ENCODE measurements around the gene OTOGL.

- TF ChIP-seq EZH2 (optimal IDR thresholded peaks at IDR 0.05; ENCODE audit: low read depth, low read length) (no peak), CTCF (IDR thresholded peaks at IDR 0.05; ENCODE audit: low read length) (no peak)
These were observed 51.8 kb downstream of the OTOGL start for GRCh38 chr12:80151131-80151530.

Data from MM.1S (cell line).